NCI-H2171 (cell line): ENCODE measurements around the gene ZNF662.
"Not testable (repeated sequence)": the region's sequence is repeated elsewhere in the genome, so short reads cannot be mapped to it uniquely, and the experiment has no call there.

ENCODE experiments used
- DNase-seq: peaks from one replicate; lab custom pipeline; 2025; lab: John Stamatoyannopoulos, UW

The ZNF662 gene

GRCh38 chr3:42906070-42906847 is at the start of gene ZNF662:
TSS of gene ZNF662 (plus strand) at chr3:42906142. CDS start at chr3:42908115, 1,973 bp downstream.
- DNase-seq: no peak

- no peak for DNase-seq
Observed at GRCh38 chr3:42856544-42856943, 49.4 kb upstream of the ZNF662 start.

GRCh38 chr3:42864321-42864950 is 41.5 kb upstream of the ZNF662 start:
- no peak for DNase-seq

- no peak for DNase-seq
Observed at GRCh38 chr3:42865256-42865655, 40.7 kb upstream of the ZNF662 start.

GRCh38 chr3:42867138-42867537 is 38.8 kb upstream of the ZNF662 start:
- DNase-seq: no peak

GRCh38 chr3:42868841-42869240 is 37.1 kb upstream of the ZNF662 start:
- no peak for DNase-seq

GRCh38 chr3:42871592-42872196 is 34.2 kb upstream of the ZNF662 start:
- no peak for DNase-seq

GRCh38 chr3:42872718-42873117 is 33.2 kb upstream of the ZNF662 start:
- no peak for DNase-seq

- DNase-seq: no peak
Observed at GRCh38 chr3:42873221-42873982, 32.5 kb upstream of the ZNF662 start.

GRCh38 chr3:42874749-42875148 is 31.2 kb upstream of the ZNF662 start:
- DNase-seq: no peak

GRCh38 chr3:42875325-42876151 is 30.4 kb upstream of the ZNF662 start, which contains the start of gene CYP8B1:
TSS of gene CYP8B1 (minus strand) at chr3:42875879. CDS start at chr3:42875816, 63 bp downstream.
- DNase-seq: no peak

- no peak for DNase-seq
Observed at GRCh38 chr3:42876401-42876800, 29.5 kb upstream of the ZNF662 start.

- DNase-seq: no peak
Observed at GRCh38 chr3:42876940-42877720, 28.8 kb upstream of the ZNF662 start.

- DNase-seq: no peak
Observed at GRCh38 chr3:42877881-42878280, 28.1 kb upstream of the ZNF662 start.

- DNase-seq: no peak
Observed at GRCh38 chr3:42880183-42880582, 25.8 kb upstream of the ZNF662 start.

- peak; percentile 34 for DNase-seq
Observed at GRCh38 chr3:42880601-42881451, 25.1 kb upstream of the ZNF662 start.

- DNase-seq: not testable (repeated sequence)
Observed at GRCh38 chr3:42883251-42883930, 22.6 kb upstream of the ZNF662 start.

GRCh38 chr3:42884324-42884723 is 21.6 kb upstream of the ZNF662 start:
- no peak for DNase-seq

GRCh38 chr3:42886294-42886822 is 19.6 kb upstream of the ZNF662 start:
- no peak for DNase-seq
